GM19240 (cell line): ENCODE results near the gene CERS6.
"Not testable (repeated sequence)": the region's sequence is repeated elsewhere in the genome, so short reads cannot be mapped to it uniquely, and the experiment has no call there.

Source experiments
- DNase-seq: peaks from one replicate; pipeline ENCODE4 v3.0.0; 2011; ENCODE audit warnings: low spot score; ENCODE audit not compliant: insufficient read length

The CERS6 gene

DNA sequence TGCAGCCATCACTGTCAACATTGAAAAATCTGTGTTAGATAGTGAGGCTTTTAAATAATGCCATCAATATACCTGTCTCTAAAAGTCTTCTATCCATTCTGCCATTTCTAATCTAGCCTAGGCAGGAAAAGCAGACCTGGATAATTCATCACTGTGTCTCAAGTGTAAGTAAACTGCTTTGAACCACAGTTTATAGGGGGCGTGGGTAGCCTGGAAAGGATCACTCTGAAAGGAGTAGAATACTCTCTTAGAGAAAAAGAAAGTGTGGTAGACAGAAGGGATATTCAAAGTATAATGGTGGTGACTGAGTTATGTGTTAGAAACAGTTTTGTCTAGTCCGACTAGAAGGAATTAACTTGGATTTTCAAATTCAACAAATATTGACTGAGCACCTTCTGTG lies 40.8 kb downstream of the CERS6 start:
- no peak for DNase-seq

- DNase-seq: no peak
Observed at GRCh38 chr2:168499500-168499899, 43.4 kb downstream of the CERS6 start.

DNA sequence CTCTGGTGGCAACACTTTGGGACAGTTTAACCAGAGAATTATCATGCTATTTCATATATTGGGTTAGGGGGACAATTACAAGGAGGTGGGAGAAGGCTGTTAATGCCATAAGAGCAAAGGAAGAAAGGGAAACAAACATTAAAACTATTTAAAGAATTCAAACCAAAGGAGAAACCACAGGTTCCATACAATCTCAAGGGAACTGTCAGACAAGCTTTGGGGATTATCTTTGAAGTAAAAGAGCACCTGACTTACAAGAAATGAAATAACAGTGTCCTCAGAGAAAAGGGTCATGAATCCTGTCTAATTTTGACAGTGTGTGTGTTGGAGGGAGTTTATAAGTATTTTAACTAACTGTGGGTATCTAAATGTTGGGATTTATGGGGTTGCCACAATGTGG lies 44.4 kb downstream of the CERS6 start:
- DNase-seq: no peak

DNA sequence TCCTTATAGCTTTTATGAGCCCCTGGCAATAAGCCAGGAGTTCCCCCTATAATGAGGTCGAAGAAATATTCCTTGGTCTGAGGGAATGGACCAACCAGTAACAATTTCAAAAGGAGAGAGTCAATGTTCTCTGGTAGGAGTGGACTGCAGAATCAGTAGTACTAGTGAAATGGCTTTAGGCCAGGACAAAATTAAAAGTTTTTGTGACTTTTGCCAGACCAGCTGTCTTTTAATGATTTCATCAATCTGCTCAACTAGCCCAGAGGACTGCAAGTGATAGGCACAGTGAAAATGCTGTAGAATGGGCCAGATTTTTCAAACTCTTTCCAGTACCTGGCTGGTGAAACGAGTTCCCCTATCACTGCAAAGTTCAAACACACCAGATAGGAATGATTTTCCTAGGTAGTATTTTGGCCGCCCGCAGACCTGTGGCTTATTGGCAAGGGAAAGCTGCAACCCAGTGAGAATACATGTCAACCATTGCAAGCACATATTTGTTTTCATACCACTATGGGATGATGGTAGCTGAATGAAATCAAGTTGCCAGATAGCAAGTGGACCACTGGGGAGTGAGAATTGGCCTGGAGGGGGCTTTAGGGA lies 45.5 kb downstream of the CERS6 start:
- no peak for DNase-seq

DNA sequence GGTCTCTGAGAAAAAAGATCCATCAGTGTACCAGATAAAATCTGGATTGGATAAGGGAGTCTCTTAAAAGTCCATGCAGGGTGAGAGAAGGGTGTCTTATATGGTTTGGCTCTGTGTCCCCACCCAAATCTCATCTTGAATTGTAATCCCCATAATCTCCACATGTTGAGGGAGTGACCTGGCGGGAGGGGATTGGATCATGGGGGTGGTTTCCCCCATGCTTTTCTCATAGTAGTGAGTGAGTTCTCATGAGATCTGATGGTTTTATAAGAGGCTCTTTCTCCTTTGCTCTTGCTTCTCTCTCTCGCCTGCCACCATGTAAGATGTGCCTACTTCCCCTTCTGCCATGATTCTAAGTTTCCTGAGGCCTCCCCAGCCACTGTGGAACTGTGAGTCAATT lies 46.8 kb downstream of the CERS6 start:
- DNase-seq: not testable (repeated sequence)

DNA sequence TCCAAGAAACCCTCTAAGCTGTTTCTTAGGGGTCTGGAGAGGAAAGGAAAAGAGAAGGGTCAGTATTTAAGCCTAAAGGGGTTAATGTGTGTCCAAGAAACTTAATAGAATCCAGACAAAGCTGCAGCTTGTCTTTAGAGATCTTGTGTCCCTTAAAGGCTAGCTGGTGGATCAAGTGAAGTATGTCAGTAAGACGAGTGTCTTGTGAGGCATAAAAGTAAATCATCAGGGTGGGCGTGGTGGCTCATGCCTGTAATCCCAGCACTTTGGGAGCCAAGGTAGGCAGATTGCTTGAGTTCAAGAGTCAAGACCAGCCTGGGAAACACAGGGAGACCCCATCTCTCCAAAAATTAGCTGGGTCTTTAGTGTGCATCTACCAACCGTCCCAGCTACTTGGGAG lies 47.8 kb downstream of the CERS6 start:
- no peak for DNase-seq

GRCh38 chr2:168504323-168504722 lies 48.3 kb downstream of the CERS6 start:
- DNase-seq: no peak

- DNase-seq: no peak
Observed at GRCh38 chr2:168510125-168510756, 54.2 kb downstream of the CERS6 start.

DNA sequence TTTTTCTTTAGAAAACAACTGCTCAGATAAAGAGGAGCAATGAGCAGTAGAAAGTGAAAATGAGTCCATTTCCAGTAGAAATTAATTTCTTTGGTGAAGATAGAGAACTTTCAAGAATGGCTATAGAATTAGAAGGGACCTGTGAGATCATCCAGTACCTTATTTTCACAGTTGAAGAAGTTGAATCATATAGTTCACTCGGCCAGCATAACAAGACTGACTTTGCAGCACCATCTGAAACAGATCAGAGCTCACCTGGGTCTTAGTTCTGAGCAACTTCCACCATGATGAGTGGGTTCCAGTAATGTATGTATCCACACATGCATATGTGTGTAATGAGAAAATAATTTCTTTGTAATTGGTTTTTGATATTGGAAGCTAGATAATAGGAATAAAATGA lies 58.6 kb downstream of the CERS6 start:
- DNase-seq: no peak

GRCh38 chr2:168515502-168515901 lies 59.4 kb downstream of the CERS6 start:
- DNase-seq: no peak

- DNase-seq: no peak
Observed at GRCh38 chr2:168517816-168518215, 61.7 kb downstream of the CERS6 start.

GRCh38 chr2:168518555-168519066 lies 62.5 kb downstream of the CERS6 start:
- DNase-seq: no peak

GRCh38 chr2:168519534-168520308 lies 63.6 kb downstream of the CERS6 start:
- DNase-seq: no peak

DNA sequence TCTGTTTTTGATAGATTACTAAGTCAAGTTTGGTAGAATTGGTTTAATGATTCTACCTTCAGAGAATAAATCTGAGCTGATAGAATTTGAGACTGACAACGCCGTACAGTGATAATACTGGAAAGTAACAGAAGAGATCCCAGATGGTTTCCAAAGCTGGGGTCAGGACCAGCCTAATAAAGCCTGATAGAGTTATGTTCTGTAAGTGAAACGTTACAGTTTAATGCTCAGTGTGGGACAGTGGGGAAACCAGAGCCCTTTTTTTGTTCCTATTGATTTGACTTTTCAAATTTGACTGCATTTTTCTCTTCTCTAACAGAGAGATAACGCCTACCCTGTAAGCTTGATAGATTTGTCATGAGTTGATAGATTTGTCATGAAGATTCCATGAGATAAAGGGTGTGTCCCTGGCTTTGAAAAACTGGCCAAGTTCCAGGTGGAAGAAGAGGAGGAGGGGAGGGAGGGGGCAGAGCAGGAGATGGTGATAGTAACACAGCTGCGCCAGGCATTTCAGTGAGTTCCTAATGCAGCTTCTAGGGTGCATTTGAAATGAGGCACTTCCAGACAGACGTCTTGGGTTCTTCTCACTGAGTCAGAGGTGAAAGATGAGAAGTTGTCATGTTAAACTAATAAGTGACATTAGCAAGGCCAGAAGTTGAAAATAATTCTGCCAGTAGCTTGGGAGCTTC lies 65.1 kb downstream of the CERS6 start:
- DNase-seq: no peak

DNA sequence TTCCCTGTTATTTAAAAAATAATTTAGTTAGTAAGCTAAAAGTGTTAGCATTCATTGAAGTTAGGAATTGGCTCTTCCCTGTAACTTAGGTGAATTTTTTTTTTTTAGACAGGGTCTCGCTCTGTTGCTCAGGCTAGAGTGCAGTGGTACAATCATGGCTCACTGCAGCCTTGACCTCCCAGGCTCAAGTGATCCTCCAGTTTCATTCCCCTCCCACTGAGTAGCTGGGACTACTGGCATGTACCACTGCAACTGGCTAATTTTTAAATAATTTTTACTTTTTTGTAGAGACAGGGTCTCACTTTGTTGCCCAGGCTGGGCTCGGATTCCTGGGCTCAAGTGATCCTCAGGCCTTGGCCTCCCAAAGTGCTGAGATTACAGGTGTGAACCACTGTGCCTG lies 66.4 kb downstream of the CERS6 start:
- no peak for DNase-seq

- no peak for DNase-seq
Observed at GRCh38 chr2:168524005-168524404, 67.9 kb downstream of the CERS6 start.

DNA sequence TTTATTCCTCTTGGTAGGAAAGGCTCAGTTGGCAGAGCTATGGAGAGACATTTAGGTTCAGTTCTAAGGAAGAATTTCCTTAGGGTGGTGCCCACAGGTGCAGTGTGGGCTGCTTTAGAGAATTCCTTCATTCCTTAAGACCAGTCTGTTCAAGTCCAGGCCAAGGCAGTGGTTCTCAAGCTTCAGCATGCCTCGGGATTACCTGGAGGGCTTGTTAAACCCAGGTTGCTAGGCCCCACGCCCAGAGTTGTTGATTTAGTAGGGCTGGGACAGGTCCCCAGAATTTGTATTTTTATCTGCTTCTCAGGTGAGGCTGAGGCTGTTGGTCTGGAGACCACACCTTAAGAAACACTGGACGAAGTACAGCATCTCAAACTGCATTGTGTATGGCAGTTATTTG lies 68.9 kb downstream of the CERS6 start:
- no peak for DNase-seq

DNA sequence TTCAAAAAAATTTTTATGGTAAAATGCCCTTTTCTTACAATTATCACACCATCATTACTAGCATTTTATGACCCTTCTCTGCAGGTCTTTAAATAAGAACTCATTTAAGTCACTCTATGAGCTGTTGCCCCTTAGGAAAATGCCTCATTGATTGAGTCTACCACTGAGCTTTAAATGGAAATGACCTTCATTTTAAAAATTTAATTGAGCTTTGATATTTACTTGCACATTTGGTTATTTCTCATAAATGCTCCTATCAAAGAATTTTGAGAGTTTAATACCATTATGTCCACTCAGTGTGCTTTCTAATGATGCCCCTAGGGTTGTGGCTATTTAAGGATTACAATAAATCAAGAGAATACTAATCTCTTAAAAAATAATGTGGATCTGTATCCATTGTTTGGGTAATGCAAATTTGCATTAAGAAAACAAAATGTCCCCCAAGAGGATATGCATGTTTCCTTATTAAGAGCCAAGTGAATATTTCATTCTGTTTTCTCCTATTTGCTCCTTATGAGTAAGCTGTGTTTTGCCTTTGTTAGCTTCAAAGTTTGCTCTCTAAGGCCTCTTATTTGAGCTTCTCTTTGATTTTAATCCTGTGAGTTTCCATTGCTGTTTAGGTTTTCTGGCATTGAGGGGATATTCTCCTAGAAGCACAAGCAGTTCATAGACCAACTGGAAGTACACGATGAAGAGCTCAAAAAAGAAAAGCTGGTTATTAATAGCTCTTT lies 69.8 kb downstream of the CERS6 start:
- no peak for DNase-seq

- no peak for DNase-seq
Observed at GRCh38 chr2:168526641-168527040, 70.6 kb downstream of the CERS6 start.

- no peak for DNase-seq
Observed at GRCh38 chr2:168528016-168528415, 71.9 kb downstream of the CERS6 start.

DNA sequence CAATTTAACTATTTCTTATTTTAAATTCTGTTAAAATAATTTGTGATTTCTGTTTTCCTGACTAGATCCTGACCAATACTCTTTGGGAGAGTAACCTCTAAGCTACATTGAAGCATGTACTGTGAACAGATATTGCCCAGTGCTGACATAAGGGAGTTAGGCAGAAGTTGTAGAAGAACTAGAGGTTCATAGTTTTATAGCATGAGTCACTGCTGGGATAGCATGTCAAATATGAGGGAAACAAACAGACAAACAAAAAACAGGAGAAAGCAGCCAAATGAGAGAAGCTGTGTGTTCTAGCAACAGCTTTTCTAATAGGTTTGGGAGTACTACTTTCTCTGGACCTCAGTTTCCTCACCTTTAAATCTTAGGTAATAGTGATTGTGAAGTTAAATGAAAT lies 72.4 kb downstream of the CERS6 start:
- DNase-seq: no peak
